Loucy (cell line): Measurements from ENCODE around the gene KIF14.
"Not testable (repeated sequence)": the region's sequence is repeated elsewhere in the genome, so short reads cannot be mapped to it uniquely, and the experiment has no call there.

Experiments used
- CTCF ChIP-seq: fragments of 200-600 bp; sonication (generic); conservative IDR thresholded peaks from 2 replicates; pipeline ENCODE4 v1.5.1; 2014; ENCODE audit warnings: mild to moderate bottlenecking, antibody characterized with exemption, low read length
- EZH2phosphoT487 ChIP-seq: fragments of 200-600 bp; IDR thresholded peaks from 2 replicates; pipeline ENCODE4 v1.6.1; 2018; ENCODE audit warnings: antibody characterized with exemption, mild to moderate bottlenecking, moderate library complexity, borderline replicate concordance

- TF ChIP-seq CTCF, EZH2phosphoT487: not testable (repeated sequence)
Observed at GRCh38 chr1:200552737-200553136, 67.8 kb downstream of the KIF14 start.
